ENCODE measurements around the gene SYT1.

Gene SYT1

GRCh38 chr12:79067977-79068376 lies 203.4 kb downstream of the SYT1 start:
- TF ChIP-seq CTCF (IDR thresholded peaks at IDR 0.05; ENCODE audit: low read depth, low read length, missing control alignments): no peak
- in situ Hi-C loops (cut with HindIII; ENCODE audit: low sequenced_read_pairs): no loop called here
- H3K4me3 ChIP-seq (ENCODE audit: low read depth, low read length): no peak overlapping the region

GRCh38 chr12:79069009-79069408 lies 204.4 kb downstream of the SYT1 start:
- in situ Hi-C loops (cut with HindIII; ENCODE audit: low sequenced_read_pairs): no loop called here
- no peak for TF ChIP-seq CTCF (IDR thresholded peaks at IDR 0.05; ENCODE audit: low read depth, low read length, missing control alignments)
- H3K4me3 ChIP-seq (ENCODE audit: low read depth, low read length): no peak overlapping the region
- no peak for DNase-seq (ENCODE audit: low read depth)

More at GRCh38 chr12:79067977-79068376, 203.4 kb downstream of the SYT1 start:
- DNase-seq (ENCODE audit: low read depth): no peak

GRCh38 chr12:79071498-79071897 lies 206.9 kb downstream of the SYT1 start:
- no peak for DNase-seq (ENCODE audit: low read depth)
- no peak for TF ChIP-seq CTCF (IDR thresholded peaks at IDR 0.05; ENCODE audit: low read depth, low read length, missing control alignments)
- in situ Hi-C loops (cut with HindIII; ENCODE audit: low sequenced_read_pairs): no loop called here
- no peak overlapping the region for H3K4me3 ChIP-seq (ENCODE audit: low read depth, low read length)

GRCh38 chr12:79073506-79073905 lies 208.9 kb downstream of the SYT1 start:
- no peak overlapping the region for H3K4me3 ChIP-seq (ENCODE audit: low read depth, low read length)
- in situ Hi-C loops (cut with HindIII; ENCODE audit: low sequenced_read_pairs): no loop called here
- no peak for TF ChIP-seq CTCF (IDR thresholded peaks at IDR 0.05; ENCODE audit: low read depth, low read length, missing control alignments)
- DNase-seq (ENCODE audit: low read depth): no peak

GRCh38 chr12:79082595-79082994 lies 218.0 kb downstream of the SYT1 start:
- in situ Hi-C loops (cut with HindIII; ENCODE audit: low sequenced_read_pairs): no loop called here
- TF ChIP-seq CTCF (IDR thresholded peaks at IDR 0.05; ENCODE audit: low read depth, low read length, missing control alignments): no peak
- no peak overlapping the region for H3K4me3 ChIP-seq (ENCODE audit: low read depth, low read length)
- DNase-seq (ENCODE audit: low read depth): no peak

- in situ Hi-C loops (cut with HindIII; ENCODE audit: low sequenced_read_pairs): no loop called here
- DNase-seq (ENCODE audit: low read depth): no peak
- TF ChIP-seq CTCF (IDR thresholded peaks at IDR 0.05; ENCODE audit: low read depth, low read length, missing control alignments): no peak
- H3K4me3 ChIP-seq (ENCODE audit: low read depth, low read length): no peak overlapping the region
Observed at GRCh38 chr12:79083181-79083580, 218.6 kb downstream of the SYT1 start.

Data from astrocyte of the cerebellum (primary cell).